Kidney epithelial cell (primary cell): Measurements from ENCODE around the gene LETM1. TPM values are rescaled to one million over a fixed set of nuclear protein-coding genes. Genes with fewer than 3 reads are reported as not detected.

Experiments
- DNase-seq: peaks from one replicate; pipeline ENCODE4 v3.0.0-alpha.2; 2010; ENCODE audit warnings: low read depth
- H3K27me3 ChIP-seq: 2 replicates; pipeline ENCODE4 v1.6.0; 2011; ENCODE audit warnings: low read length; ENCODE audit not compliant: control insufficient read depth, insufficient read depth
- H3K36me3 ChIP-seq: 2 replicates; pipeline ENCODE4 v1.5.1; 2011; ENCODE audit warnings: low read length; ENCODE audit not compliant: control insufficient read depth, insufficient read depth
- H3K4me3 ChIP-seq: 2 replicates; pipeline ENCODE4 v1.5.1; 2011; ENCODE audit warnings: low read depth, mild to moderate bottlenecking, control low read depth, low read length
- CTCF ChIP-seq: IDR thresholded peaks from 2 replicates; pipeline ENCODE4 v1.5.1; 2011; ENCODE audit warnings: mild to moderate bottlenecking, moderate library complexity, low read length, control low read depth, inconsistent platforms; ENCODE audit not compliant: insufficient read depth, poor library complexity, severe bottlenecking
- total RNA-seq: library from RNA; depleted of rRNA; stranded (reverse); fragments of >200 nt; gene quantifications from 2 replicates; pipeline ENCODE4 v1.2.3, GENCODE V29; 2015

The LETM1 gene
- total RNA-seq, 1 donor from 2014 or later, result 41.5 TPM

GRCh38 chr4:1895971-1896657 lies 40.2 kb upstream of the LETM1 start:
- Histone ChIP-seq H3K27me3 (no peaks in the 10 kb centered on the region), H3K36me3 (no peaks in the 10 kb centered on the region), H3K4me3 (no peak overlapping the region)
- TF ChIP-seq CTCF, result no peak
- no peak for DNase-seq

GRCh38 chr4:1890979-1891570 lies 35.1 kb upstream of the LETM1 start:
- H3K36me3 ChIP-seq, result no peaks in the 10 kb centered on the region
- no peak overlapping the region for H3K4me3 ChIP-seq
- TF ChIP-seq CTCF, result no peak
- no peak for DNase-seq
- no peaks in the 10 kb centered on the region for H3K27me3 ChIP-seq

- Histone ChIP-seq H3K4me3 (no peak overlapping the region), H3K36me3 (no peaks in the 10 kb centered on the region), H3K27me3 (no peaks in the 10 kb centered on the region)
- DNase-seq, result no peak
- no peak for TF ChIP-seq CTCF
Observed at GRCh38 chr4:1887052-1887451, 31.1 kb upstream of the LETM1 start.

GRCh38 chr4:1885414-1885813 lies 29.5 kb upstream of the LETM1 start:
- DNase-seq, result no peak
- H3K36me3 ChIP-seq, result no peaks in the 10 kb centered on the region
- H3K4me3 ChIP-seq, result no peak overlapping the region
- TF ChIP-seq CTCF, result no peak
- H3K27me3 ChIP-seq, result no peaks in the 10 kb centered on the region

- Histone ChIP-seq H3K36me3 (no peaks in the 10 kb centered on the region), H3K4me3 (no peak overlapping the region), H3K27me3 (no peaks in the 10 kb centered on the region)
- TF ChIP-seq CTCF, result no peak
- DNase-seq, result no peak
Observed at GRCh38 chr4:1883583-1883982, 27.6 kb upstream of the LETM1 start.

- H3K4me3 ChIP-seq, result no peak overlapping the region
- H3K27me3 ChIP-seq, result no peaks in the 10 kb centered on the region
- no peak for TF ChIP-seq CTCF
- no peak for DNase-seq
- H3K36me3 ChIP-seq, result no peaks in the 10 kb centered on the region
Observed at GRCh38 chr4:1882850-1883271, 26.9 kb upstream of the LETM1 start.
